Occipital lobe (tissue), 2 donors: Measurements from ENCODE around the gene NAB1. TPM values are rescaled to one million over a fixed set of nuclear protein-coding genes. Genes with fewer than 3 reads are reported as not detected.

Source experiments
- DNase-seq: peaks from one replicate; lab custom pipeline; 2025; lab: John Stamatoyannopoulos, UW
- total RNA-seq: library from RNA; depleted of rRNA; stranded (reverse); fragments of >200 nt; gene quantifications from one replicate; pipeline ENCODE4 v1.2.3, GENCODE V29; 2014

The NAB1 gene
- total RNA-seq, 1 donor from 2014 or later: 54.0 TPM

- DNase-seq: no peak
Measured at GRCh38 chr2:190637281-190637734, 11.6 kb upstream of the NAB1 start.

DNA sequence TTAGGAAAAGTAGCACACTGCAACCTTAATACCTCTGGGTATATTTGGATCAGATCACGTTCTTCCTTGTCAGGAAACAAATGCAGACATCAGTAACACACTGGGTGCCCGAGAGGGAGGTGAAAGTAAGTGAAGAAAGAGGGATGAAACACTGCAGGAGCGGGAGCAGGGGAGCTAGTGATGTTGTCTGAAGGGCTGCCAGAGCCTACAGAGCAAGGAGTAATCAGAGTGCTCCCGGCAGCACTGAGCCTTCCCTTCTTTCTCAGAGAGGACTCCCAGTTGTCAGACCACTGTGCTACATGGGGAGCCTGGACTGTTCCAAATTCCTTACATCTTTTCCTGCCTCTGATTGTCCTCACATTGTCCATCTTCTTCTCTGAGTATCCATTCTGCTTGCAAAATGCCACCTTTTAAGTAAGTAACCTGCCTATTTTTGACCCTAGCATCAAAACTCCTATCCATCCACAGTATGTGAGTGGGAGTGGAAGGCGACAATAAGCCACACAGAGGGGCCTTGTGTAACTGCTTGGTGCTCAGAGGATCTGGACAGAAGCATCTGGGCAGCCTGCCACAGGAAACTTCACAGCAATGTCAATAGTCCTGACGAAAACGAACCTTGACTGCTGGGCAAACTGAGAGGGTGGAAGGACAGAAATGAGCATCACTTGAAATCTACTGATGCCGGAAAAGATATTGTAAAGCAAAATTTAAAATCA is 10.8 kb upstream of the NAB1 start:
- no peak for DNase-seq

DNA sequence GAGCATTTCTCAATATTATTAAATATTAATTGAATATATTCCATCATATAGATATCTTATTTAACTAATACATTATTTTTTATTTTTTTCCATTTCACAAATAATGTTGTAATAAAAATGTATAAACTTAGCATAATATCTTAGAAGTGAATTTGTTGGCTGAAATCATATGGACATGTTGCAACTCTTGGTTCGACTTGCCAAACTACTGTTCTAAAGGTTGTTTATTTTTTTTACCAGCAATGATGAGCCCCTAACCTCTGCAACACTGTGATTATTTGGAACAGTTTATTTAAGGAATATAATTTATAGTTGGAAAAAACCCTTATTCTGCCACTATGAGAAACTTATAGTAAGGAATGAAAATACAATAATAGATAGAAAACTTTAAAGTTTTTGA is 8.8 kb upstream of the NAB1 start:
- no peak for DNase-seq

DNA sequence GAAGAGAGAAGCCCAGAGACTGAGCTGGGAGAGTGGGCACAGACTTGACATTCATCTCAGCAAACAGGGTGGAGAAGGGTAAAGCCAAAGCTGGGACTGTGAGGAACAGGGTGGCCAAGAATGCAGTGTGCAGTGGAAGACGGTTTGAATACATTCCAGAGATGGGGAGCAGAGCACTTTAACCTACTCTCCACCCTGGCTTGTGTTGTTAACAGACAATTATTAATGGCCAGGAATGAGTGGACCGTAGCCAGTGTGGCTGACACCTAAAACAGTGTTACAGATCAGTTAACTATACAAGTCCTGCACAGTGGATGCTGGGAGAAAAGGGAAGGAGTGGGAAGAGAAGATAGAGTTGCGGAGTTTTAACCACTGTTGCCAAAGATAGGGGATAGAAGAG is 7.4 kb upstream of the NAB1 start:
- no peak for DNase-seq

DNA sequence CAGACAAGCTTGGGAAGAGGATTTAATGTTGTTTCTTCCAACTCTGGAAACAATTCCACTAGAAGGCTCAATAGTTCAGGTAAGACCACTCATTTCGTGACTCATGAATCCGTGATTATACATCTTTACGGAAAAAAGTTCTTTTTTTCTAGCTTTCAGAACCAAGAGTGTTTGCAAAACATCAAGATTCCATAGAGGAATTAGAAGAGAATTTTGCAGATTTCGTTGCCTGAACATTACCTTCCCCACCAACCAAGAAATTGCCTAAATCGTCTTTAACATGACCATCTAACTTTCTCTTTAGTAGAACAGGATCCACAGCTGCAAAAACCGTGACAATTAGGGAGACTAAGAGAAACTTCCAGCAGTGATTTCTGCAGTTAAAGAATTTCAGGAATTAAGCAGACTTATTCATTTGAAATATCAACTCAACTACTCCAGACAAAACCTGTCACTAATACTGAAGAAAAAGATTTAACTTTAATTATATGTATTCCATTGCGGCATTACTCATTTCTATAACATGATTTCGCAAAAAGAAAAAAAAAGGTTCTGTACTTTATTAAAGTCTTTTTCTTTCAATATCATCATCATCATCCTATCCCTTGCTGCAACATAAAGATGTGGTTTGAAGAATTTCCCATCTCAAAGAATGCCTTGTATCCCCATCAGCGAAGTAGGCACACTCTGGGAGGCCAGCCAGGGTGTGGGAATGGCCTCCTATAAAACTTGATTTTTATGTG is 1.9 kb upstream of the NAB1 start:
- no peak for DNase-seq

DNA sequence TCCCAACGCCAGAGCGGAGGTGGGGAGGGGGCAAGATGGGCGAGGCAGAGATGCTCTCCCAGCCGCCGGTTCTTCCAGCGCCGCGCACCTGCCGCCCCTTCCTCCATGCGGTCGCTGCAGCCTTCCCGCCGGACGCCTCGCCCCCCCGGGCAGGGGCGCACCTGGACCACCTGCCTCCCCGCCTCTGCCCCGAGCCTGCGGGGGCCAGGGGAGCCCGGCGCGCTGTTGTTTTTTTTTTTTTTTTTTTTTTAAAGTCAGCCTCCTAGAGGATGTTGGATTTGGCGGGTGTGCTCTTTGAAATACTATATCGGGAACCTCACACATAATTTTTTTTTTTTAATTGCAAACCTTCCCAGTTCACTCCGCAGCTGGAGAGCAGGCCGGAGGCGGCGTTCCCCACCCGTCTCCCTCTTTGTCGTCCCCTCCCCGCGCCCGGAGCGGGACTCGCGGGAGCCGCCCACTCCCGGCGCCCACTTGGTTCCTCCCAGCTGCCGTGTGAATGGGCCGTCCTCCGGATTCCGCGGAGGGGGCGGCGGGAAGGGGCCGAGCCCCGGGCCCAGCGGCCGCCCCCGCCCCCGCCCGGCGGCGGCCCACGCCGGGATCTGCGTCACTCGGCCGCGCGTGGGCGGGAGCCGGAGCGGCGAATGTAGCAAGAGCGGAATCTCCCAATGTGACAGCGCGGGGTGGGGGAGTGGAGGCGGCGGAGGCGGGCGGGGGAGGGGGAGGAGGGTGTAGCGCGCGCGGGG is 421 bp upstream of the NAB1 start:
- DNase-seq: peak; percentile 89

DNA sequence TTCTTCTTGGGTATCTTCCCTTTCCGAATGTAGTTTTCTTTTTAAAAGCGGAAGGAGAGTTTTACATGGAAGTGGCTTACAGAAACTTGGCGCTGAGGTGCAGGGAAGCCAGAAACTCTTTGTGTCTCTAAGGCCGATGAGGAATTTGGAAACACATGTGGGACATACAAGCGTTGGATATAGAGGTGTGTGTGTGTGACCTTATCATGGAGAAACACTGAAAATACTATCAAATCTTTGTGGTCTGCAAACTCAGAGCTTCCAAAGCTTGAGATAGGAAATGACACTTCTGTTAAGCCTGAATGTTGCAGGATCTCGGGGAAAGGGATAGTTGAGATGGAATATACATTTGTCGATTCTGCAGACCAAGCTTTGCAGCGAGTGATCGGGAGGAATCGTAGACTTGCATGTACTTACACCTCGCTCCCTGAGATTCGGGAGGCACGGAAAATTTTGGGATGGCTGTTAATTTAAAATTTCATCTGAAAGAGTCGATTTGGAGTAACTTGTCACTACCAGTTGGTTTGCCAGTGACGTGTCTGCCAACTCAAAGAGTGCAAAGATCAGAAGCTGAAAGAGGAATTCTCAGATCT is 1.0 kb downstream of the NAB1 start:
- peak; percentile 12 for DNase-seq

GRCh38 chr2:190651413-190651812 is 2.5 kb downstream of the NAB1 start:
- DNase-seq: no peak

DNA sequence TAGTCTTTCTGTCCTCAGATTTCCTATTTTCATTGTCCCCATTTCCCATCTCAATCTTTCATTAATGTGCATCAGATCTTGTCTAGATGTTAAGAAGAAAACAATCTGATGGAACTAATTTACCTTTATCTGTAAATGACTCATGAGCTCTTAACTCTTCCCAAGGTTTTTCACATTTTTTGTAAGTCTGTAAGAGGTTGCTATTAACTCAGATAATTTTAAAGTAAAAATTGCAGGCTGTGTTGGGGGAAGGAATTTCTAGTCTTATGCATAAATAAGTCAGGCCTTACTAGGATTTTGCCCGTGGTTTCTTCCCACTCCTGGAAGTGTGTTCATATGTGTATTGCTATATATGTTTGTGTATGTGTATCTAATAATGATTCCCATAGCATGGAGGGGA is 4.3 kb downstream of the NAB1 start:
- no peak for DNase-seq

DNA sequence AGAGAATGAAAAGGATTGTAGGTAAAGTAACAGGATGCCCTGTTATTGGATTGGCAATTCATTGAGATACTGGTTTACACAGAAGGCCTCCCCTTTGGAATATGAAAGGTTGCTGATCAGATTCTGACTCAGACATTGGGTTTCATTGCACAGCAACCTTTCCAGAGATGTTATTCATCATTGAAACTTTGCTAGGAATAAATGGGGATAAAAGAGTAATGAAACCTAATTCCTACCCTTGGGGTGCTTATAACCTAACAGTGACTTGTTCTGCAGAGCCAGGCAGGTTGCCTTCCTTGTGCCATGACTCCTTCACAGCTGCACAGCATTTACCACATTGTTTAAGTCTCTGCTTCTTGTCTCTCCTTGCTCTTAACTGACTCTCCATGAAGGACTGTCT is 5.0 kb downstream of the NAB1 start:
- DNase-seq: no peak

DNA sequence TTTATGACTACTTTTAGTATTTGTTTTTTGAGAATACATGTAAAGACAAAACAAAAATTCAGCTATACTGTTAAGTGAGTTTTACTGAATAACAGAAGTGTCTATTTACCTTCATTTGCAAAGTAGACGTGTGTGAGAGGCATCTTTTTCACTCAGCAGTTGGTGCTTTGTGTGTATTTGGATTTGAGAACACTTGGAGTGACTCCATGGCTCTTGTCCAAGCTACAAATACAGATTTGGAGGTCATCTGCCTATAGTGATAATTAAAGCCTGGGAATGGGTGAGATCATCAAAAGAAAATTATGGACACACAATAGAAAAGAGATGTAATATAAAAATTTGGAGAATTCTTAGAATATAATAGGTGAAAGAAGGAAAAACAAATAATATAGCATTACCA is 6.2 kb downstream of the NAB1 start:
- no peak for DNase-seq

- DNase-seq: no peak
Measured at GRCh38 chr2:190655570-190655969, 6.7 kb downstream of the NAB1 start.

GRCh38 chr2:190656301-190656700 is 7.4 kb downstream of the NAB1 start:
- no peak for DNase-seq

DNA sequence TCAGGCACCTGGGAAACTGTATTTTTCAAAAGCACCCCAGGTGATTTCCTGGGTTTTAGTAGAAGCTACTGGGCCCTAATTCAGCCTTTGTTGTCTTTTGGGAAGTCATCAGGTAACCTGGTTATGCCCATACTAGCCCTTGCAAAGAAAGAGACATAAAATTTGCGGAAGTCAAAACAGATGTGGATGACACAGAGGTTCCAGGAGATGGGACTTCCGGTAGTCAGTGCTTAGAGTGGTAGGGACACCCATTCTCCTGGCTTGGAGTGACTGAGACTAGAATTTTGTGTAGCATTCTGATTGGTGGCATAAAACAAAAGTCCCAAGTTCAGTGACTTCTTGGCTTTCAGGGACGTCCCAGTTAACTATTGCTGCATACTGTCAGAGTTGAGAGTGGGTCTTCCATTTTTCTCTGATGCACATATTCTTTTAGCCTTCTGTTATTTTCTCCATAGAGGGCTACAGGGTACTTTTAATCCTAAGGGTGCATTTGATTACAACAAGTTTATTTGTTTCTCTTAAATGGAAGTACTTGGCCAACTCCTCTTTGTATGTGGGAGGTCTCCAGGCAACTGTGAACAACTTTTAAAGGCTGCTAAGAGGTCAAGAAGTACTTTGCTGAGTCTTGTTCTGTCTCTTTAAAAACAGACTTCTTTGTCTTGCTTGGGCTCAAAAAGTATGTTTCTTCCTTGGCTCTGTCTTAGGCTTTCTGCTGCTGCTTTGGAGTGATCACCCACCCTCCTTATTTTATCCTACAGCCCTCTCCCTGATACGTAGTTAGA is 8.8 kb downstream of the NAB1 start:
- no peak for DNase-seq

- no peak for DNase-seq
Measured at GRCh38 chr2:190659553-190659952, 10.7 kb downstream of the NAB1 start.

DNA sequence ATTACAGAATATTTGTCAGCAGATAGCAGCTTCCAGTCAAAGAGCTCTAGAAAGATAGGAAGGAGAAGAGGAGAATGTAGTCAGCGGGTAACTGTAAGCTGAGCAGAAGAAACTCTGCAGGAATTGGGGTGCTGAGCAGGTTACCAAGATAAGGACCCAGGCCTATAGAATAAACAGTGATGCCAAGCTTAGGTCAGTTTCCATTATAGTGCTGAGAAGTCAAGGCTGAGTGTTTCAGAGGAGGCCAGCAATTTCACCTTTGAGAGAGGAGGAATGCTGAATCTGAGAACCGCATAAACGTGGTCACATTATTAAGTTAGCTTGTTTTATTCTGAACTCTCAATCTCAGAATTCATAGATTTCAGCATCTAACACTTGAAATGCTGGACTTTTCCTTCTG is 13.9 kb downstream of the NAB1 start:
- DNase-seq: no peak

DNA sequence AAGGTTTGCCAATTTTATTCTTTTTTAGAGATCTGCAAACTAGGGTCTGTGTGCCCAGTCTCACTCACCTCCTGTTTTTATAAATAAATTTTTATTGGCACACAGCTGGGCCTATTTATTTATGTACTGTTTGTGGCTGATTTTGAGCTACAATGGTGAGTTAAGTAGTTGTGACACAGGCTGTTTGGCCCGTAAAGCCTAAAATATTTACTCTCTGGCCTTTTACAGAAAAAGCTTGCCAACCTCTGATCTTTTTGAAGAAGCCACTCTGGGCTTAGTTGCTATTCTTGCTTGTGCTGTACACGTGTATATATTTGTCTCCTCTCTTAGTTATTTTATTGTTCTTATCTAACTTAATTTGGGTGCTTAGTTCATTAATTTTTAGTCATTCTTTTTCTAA is 14.5 kb downstream of the NAB1 start:
- DNase-seq: no peak

GRCh38 chr2:190663839-190664238 is 15.0 kb downstream of the NAB1 start:
- DNase-seq: no peak

DNA sequence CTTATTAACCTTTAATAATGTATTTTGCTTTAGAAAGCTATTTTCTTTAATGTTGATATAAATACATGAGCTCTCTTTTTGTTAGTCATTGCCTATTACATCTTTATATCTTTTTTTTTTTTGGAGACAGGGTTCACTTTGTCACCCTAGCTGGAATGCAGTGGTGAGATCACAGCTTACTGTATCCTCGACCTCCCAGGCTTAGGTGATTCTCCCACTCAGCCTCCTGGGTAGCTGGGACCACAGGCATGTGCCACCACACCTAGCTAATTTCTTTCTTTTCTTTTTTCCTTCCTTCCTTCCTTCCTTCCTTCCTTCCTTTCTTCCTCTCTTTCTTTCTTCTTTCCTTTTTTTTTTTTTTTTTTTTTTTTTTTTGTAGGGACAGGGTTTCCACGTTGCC is 15.4 kb downstream of the NAB1 start:
- no peak for DNase-seq

GRCh38 chr2:190666895-190667294 is 18.0 kb downstream of the NAB1 start:
- DNase-seq: no peak

DNA sequence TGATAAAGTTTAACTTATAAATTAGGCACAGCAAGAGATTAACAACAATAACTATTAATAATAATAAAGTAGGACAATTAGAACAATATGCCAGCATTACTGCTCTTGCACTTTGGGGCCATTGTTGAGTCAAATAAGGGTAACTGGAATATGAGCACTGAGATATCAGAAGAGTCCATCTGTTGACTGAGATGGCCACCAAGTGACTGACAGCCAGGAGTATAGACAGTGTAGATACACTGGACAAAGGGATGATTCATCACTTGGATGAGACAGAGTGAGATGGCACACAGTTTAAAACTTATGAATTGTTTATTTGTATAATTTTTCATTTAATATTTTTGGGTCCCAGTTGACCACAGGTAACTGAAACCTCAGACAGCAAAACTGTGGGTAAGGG is 20.0 kb downstream of the NAB1 start:
- DNase-seq: no peak
